T-helper 1 cell treated with Interleukin-12 subunit alpha and Interleukin-12 subunit beta and Interleukin-4 antibody, amounts not matched to agents 30 μg/mL and 1 μg/mL, for 36 hours (primary cell): Measurements from ENCODE around the gene XRCC6.
A peak's percentile ranks its signal among the peaks of the same experiment; 100 is the strongest.
"Not testable (repeated sequence)": the region's sequence is repeated elsewhere in the genome, so short reads cannot be mapped to it uniquely, and the experiment has no call there.

Experiments
- H3K27ac Mint-ChIP-seq: one replicate; pipeline ENCODE4 v1.8.0; 2021; ENCODE audit warnings: mild to moderate bottlenecking, mixed read lengths
- H3K27me3 Mint-ChIP-seq: one replicate; pipeline ENCODE4 v1.8.0; 2021; ENCODE audit warnings: low read depth, mixed read lengths
- H3K36me3 Mint-ChIP-seq: one replicate; pipeline ENCODE4 v1.8.0; 2021; ENCODE audit warnings: low read depth, mixed read lengths
- H3K4me1 Mint-ChIP-seq: one replicate; pipeline ENCODE4 v1.8.0; 2021; ENCODE audit warnings: low read depth, mixed read lengths
- H3K4me3 Mint-ChIP-seq: one replicate; pipeline ENCODE4 v1.8.0; 2021; ENCODE audit warnings: mild to moderate bottlenecking, moderate library complexity, mixed read lengths
- H3K9me3 Mint-ChIP-seq: one replicate; pipeline ENCODE4 v1.8.0; 2021; ENCODE audit warnings: mixed read lengths

The XRCC6 gene

DNA sequence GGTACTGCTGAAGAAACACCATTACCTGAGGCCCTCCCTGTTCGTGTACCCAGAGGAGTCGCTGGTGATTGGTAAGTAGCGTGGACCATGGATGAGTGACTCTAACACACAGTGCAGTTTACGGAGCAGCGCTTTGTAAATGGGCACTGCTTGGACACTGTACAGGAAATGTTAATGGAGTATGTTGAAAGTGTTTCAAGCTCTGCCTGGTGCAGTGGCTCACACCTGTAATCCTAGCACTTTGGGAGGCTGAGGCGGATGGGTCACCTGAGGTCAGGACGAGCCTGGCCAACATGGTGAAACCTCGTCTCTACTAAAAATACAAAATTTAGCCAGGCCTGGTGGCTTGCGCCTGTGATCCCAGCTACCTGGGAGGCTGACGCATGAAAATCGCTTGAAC, 29.7 kb downstream of the XRCC6 start:
- Mint-ChIP-seq H3K4me3 (no peak overlapping the region), H3K27me3 (no peaks in the 10 kb centered on the region), H3K36me3 (peaks cover 29% of the 10 kb centered on the region), H3K9me3 (no peaks in the 10 kb centered on the region), H3K4me1 (peaks cover 3% of the 10 kb centered on the region), H3K27ac (no peak overlapping the region)

DNA sequence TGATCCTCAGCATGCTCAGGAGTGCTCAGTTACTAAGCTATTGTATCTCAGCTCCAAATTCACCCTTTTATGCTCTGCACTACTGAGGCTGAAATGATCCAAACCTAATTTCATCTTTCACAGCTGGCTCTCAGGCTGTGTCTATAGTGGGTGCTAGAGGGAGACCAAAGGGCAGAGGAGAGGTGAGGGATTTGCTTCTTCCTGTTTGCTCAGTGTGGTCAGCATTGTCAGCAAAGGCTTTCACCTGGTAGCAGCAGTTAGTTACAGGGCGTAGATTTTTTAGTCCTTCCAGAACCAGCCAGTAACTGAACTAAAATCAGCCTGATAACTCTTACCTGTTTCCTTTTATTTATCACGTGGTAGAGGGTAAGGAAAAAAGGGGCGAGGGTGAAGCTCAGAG, 33.2 kb downstream of the XRCC6 start:
- no peak overlapping the region for H3K27ac Mint-ChIP-seq

DNA sequence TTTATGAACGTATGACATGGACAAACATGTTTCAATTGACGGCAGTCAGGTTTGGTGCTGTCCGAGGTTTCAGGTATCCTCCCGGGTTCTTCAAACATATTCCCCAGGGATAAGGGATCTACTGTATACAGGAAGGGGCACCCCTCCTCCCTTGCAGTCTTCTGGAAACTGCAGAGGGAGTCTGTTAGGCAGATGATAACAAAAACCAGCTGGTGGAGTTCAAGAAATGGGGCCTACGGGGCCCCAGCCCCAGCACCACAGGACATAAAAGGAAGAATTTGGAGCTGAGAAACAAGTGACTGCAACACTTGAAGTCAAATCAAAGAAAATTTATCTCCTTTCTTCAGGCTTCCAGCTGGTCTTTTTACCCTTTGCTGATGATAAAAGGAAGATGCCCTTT, 35.5 kb downstream of the XRCC6 start:
- no peaks in the 10 kb centered on the region for H3K9me3 Mint-ChIP-seq
- no peak overlapping the region for H3K4me3 Mint-ChIP-seq
- H3K27ac Mint-ChIP-seq = no peak overlapping the region
- no peaks in the 10 kb centered on the region for H3K27me3 Mint-ChIP-seq
- H3K4me1 Mint-ChIP-seq = peaks cover 3% of the 10 kb centered on the region
- H3K36me3 Mint-ChIP-seq = peaks cover 52% of the 10 kb centered on the region

More for the DNA sequence above, 33.2 kb downstream of the XRCC6 start:
- H3K36me3 Mint-ChIP-seq = peaks cover 42% of the 10 kb centered on the region
- no peak overlapping the region for H3K4me3 Mint-ChIP-seq
- no peaks in the 10 kb centered on the region for H3K27me3 Mint-ChIP-seq
- H3K4me1 Mint-ChIP-seq = peaks cover 3% of the 10 kb centered on the region
- H3K9me3 Mint-ChIP-seq = no peaks in the 10 kb centered on the region

DNA sequence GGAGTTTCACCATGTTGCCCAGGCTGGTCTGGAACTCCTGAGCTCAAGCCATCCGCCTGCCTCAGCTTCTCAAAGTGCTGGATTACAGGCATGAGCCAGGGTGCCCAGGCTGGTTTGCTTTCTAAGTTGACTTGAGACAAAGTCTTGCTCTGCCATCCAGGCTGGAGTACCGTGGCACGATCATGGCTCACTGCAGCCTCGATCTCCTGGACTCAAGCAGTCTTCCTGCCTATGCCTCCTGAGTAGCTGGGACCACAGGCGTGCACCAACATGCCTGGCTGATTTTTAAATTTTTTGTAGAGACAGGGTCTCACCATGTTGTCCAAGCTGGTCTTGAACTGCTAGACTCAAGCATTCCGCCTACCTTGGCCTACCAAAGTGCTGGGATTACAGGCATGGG, 36.6 kb downstream of the XRCC6 start:
- peaks cover 52% of the 10 kb centered on the region for H3K36me3 Mint-ChIP-seq
- peaks cover 3% of the 10 kb centered on the region for H3K4me1 Mint-ChIP-seq
- no peak overlapping the region for H3K4me3 Mint-ChIP-seq
- no peaks in the 10 kb centered on the region for H3K27me3 Mint-ChIP-seq
- no peaks in the 10 kb centered on the region for H3K9me3 Mint-ChIP-seq
- H3K27ac Mint-ChIP-seq = no peak overlapping the region

DNA sequence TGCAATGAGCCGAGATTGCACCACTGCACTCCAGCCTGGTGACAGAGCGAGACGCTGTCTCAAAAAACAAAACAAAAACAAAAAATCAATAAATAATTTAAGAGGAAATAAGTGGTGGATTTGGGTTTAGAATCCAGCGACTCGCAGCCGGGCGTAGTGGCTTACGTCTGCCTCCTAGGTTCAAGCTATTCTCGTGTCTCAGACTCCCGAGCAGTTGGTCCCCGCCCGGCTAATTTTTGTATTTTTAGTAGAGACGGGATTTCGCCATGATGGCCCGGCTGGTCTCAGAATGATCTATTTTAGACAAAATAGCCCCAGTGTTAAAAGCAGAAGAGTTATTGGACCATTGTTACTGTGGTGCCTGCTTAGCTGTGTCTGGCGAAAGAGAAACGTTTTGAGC, 37.8 kb downstream of the XRCC6 start:
- Mint-ChIP-seq H3K36me3 (peaks cover 52% of the 10 kb centered on the region), H3K27me3 (no peaks in the 10 kb centered on the region), H3K9me3 (no peaks in the 10 kb centered on the region), H3K4me1 (peaks cover 3% of the 10 kb centered on the region), H3K4me3 (no peak overlapping the region), H3K27ac (no peak overlapping the region)

DNA sequence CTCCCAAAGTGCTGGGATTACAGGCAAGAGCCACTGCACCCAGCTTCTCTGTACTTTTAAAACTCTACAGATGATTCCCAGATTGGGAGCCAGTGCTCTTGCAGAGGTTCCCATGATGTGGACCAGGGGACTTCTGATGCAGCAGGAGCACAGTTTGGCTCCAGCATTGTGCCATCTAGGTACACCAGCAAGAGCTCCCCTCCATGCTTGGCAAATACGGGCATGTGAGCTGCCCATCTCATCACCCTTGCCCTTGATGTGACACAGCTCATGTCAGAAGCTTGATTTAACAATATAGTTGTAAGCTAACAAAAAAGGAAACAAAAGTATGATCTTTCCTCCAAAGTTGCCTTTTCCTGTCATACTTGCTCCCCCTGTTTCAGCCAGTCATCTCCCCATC, 38.8 kb downstream of the XRCC6 start:
- no peaks in the 10 kb centered on the region for H3K9me3 Mint-ChIP-seq
- peaks cover 49% of the 10 kb centered on the region for H3K36me3 Mint-ChIP-seq
- no peaks in the 10 kb centered on the region for H3K27me3 Mint-ChIP-seq
- H3K27ac Mint-ChIP-seq = no peak overlapping the region
- no peak overlapping the region for H3K4me3 Mint-ChIP-seq
- no peaks in the 10 kb centered on the region for H3K4me1 Mint-ChIP-seq

DNA sequence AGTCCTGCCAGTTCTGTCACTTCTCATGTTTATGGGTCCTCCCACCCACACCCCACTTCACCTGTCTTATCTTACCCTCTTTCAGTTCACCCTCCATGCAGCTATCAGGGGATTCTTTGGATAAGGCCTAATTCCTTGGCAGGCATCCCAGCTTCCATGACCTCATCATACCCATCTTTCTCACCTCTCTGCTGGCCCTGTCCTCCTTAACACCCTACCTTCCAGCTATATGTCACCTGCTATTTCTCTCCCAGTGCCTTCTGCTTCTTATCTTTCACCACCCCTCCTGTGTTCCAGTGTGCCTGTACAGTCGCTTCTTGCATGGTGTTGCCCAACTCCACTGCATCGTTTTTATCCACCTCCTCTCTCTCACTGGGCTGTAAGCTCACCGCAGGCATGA, 39.3 kb downstream of the XRCC6 start:
- no peak overlapping the region for H3K4me3 Mint-ChIP-seq
- no peak overlapping the region for H3K27ac Mint-ChIP-seq
- no peaks in the 10 kb centered on the region for H3K27me3 Mint-ChIP-seq
- no peaks in the 10 kb centered on the region for H3K9me3 Mint-ChIP-seq
- H3K4me1 Mint-ChIP-seq = no peaks in the 10 kb centered on the region
- peaks cover 49% of the 10 kb centered on the region for H3K36me3 Mint-ChIP-seq

DNA sequence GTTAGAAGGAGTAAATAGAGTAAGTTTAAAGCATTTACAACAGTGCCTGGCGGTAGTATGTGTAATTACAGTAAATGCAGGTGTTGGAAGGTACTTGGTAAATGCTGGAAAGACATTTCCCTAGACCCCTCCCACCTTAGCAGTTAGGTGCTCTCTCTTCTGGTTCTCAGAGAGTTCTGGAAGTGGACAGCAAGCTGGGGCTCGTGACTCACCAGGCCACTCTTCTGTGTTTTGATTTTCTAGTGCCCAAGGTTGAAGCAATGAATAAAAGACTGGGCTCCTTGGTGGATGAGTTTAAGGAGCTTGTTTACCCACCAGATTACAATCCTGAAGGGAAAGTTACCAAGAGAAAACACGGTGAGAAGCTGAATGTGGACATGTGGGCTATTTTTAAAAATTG, 40.0 kb downstream of the XRCC6 start:
- Mint-ChIP-seq H3K9me3 (no peaks in the 10 kb centered on the region), H3K4me1 (no peaks in the 10 kb centered on the region), H3K27me3 (no peaks in the 10 kb centered on the region), H3K36me3 (peaks cover 47% of the 10 kb centered on the region), H3K4me3 (no peak overlapping the region), H3K27ac (no peak overlapping the region)

DNA sequence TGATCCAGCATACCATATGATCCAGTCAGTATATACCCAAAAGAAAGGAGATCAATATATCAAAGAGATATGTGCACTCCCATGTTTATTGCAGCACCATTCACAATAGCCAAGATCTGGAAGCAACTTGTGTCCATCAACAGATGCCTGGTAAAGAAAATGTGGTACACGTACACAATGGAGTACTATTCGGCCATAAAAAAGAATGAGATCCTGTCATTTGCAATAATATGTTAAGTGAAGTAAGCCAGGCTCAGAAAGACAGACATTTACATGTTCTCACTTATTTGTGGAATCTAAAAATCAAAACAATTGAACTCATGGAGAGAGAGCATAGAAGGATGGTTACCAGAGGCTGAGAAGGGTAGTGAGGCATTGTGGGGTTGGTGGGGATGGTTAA, 40.6 kb downstream of the XRCC6 start:
- Mint-ChIP-seq H3K4me1 (peaks cover under 1% of the 10 kb centered on the region), H3K9me3 (no peaks in the 10 kb centered on the region), H3K36me3 (peaks cover 44% of the 10 kb centered on the region), H3K27ac (no peak overlapping the region), H3K27me3 (no peaks in the 10 kb centered on the region), H3K4me3 (no peak overlapping the region)

DNA sequence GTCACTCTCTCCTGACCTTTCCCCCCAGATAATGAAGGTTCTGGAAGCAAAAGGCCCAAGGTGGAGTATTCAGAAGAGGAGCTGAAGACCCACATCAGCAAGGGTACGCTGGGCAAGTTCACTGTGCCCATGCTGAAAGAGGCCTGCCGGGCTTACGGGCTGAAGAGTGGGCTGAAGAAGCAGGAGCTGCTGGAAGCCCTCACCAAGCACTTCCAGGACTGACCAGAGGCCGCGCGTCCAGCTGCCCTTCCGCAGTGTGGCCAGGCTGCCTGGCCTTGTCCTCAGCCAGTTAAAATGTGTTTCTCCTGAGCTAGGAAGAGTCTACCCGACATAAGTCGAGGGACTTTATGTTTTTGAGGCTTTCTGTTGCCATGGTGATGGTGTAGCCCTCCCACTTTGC, 42.5 kb downstream of the XRCC6 start:
- H3K9me3 Mint-ChIP-seq, H3K4me3 Mint-ChIP-seq, H3K27ac Mint-ChIP-seq, H3K27me3 Mint-ChIP-seq, H3K4me1 Mint-ChIP-seq: not testable (repeated sequence)
- H3K36me3 Mint-ChIP-seq = peaks cover 33% of the 10 kb centered on the region

DNA sequence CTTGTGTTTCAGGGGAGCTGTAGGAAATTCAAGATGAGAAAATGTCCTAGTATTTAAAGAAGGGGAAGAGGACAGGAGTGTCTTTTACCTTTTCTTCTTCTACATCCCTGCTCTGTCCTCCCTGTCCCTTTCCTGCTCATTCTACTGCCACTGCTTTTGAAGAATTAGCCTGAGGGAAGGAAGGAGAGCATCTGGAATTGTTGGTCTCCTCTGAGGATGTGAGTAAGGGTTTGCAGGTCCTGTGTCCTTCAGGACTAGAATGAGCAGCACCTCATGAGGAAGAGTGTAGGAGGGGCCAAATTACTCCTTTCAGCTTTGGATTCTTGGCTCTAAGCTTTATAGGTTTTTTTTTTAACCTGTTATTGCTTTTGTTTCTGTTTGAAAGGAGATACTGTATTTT, 43.4 kb downstream of the XRCC6 start:
- Mint-ChIP-seq H3K36me3 (peaks cover 35% of the 10 kb centered on the region), H3K4me3 (no peak overlapping the region), H3K27me3 (no peaks in the 10 kb centered on the region), H3K9me3 (no peaks in the 10 kb centered on the region), H3K27ac (no peak overlapping the region), H3K4me1 (peaks cover 8% of the 10 kb centered on the region)

DNA sequence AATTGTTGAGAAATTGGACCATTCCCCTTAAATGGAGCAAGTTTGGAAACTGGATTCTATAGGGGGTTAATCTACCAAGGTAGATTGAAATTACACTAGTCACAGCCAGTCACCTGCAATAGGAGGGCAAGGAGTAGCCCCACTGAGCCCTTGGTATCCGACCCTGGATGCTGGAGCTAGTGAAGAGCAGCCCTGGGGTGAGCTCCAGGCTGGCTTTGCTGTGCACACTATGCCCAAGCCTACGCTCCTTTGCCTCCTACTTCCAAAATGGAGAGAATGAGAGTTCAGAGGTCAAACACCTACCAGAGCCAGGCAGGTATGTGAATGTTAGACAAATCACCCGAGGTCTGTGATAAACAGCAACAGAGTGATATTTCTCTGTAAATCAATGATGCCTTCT, 43.9 kb downstream of the XRCC6 start:
- Mint-ChIP-seq H3K36me3 (peaks cover 33% of the 10 kb centered on the region), H3K27me3 (no peaks in the 10 kb centered on the region), H3K9me3 (no peaks in the 10 kb centered on the region), H3K27ac (peak overlapping the region; percentile 20), H3K4me3 (no peak overlapping the region), H3K4me1 (peaks cover 9% of the 10 kb centered on the region)

DNA sequence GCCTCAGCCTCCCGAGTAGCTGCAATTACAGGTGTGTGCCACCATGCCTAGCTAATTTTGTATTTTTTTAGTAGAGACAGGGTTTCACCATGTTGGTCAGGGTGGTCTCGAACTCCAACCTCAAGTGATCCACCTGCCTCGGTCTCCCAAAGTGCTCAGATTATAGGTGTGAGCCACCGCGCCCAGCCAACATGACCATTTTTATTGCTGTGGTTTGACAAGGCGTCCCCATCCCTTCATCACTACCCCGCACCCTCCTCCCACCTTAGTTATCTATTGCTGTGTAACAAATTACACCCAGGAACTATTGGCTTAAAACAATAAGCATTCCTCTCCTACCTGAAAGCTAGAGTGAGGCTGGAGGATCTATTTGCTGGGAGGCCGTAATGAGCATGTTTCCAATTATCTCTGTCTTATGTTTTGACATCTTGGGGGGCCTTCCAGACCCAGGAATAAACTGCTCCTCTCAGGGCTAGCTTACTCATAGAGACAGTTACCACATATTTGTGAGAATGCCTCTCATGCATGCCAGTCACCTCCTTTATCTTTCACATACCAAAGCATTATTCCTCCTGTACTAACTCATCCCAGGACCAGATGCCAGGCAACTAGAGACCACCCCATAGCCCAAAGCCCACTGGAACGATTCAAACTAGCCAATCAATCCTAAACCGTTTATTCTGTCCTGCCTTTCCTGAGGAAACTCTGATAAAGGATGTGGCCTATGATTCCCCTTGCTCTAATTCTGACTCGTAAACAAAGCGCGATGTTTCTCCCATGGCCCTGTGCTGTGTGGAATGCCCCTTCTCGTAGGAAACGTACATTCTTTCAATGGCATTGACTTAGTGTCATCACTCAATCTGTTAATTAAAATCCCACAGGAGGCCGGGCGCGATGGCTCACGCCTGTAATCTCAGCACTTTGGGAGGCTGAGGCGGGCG, 48.1 kb downstream of the XRCC6 start:
- no peaks in the 10 kb centered on the region for H3K27me3 Mint-ChIP-seq
- H3K36me3 Mint-ChIP-seq = peaks cover 12% of the 10 kb centered on the region
- no peak overlapping the region for H3K4me3 Mint-ChIP-seq
- H3K27ac Mint-ChIP-seq = peak overlapping the region; percentile 45
- H3K9me3 Mint-ChIP-seq = no peaks in the 10 kb centered on the region
- H3K4me1 Mint-ChIP-seq = peaks cover 14% of the 10 kb centered on the region

DNA sequence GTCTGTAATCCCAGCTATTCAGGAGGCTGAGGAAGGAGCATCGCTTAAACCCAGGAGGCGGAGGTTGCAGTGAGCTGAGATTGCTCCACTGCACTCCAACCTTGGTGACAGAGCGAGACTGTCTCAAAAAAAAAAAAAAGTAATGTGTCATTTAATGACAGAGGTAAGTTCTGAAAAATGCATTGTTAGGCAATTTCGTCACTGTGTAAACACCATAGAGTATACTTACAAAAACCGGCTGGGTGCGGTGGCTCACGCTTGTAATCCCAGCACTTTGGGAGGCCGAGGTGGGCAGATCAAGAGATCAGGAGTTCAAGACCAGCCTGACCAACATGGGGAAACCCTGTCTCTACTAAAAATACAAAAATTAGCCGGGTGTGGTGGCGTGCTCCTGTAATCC, 51.0 kb downstream of the XRCC6 start:
- H3K36me3 Mint-ChIP-seq = peaks cover 22% of the 10 kb centered on the region

DNA sequence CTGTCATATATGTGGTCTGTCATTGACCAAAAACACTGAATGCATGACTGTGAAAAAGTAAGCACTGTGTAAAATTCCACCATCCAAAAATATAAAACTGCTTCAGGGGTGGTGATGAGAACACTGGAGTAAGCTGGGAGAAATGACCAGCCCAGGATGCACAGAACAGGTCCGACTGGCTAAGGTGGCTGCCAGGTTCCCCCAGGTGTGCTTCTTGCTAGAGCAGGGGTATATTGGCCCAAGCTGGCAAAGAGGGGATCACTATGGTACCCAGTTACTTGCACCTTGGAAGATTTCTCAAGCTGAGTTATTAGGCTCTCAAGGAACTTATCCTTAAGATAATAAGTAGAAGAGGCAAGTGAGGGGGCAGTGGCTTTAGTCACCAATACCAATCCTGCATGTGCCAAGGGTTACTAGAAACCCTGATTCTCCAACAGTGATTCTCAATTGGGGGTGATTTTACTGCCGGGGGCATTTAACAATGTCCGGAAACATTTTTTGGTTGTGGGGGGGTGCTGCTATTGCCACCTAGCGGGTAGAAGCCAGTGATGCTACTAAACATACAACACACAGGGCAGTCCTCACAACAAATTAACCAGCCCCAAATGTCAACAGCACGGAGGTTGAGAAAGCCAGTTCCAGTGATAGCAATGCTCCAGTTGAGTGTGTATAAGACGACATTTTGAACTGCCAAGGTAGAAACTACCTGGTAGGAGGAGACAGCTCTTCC, 51.9 kb downstream of the XRCC6 start:
- Mint-ChIP-seq H3K4me3 (no peak overlapping the region), H3K9me3 (no peaks in the 10 kb centered on the region), H3K27me3 (no peaks in the 10 kb centered on the region), H3K36me3 (peaks cover 25% of the 10 kb centered on the region), H3K4me1 (peaks cover 9% of the 10 kb centered on the region), H3K27ac (no peak overlapping the region)

More for the DNA sequence above, 51.0 kb downstream of the XRCC6 start:
- H3K4me1 Mint-ChIP-seq = peaks cover 11% of the 10 kb centered on the region
- H3K9me3 Mint-ChIP-seq, H3K27me3 Mint-ChIP-seq, H3K4me3 Mint-ChIP-seq, H3K27ac Mint-ChIP-seq: not testable (repeated sequence)
